ENCODE results near the gene MYG1. TPM values are rescaled to one million over a fixed set of nuclear protein-coding genes. Genes with fewer than 3 reads are reported as not detected.

The MYG1 gene
- total RNA-seq, 4 donors from 2014 or later, result 38.2 to 54.6 (median 46.3) TPM

- DNase-seq (ENCODE audit: low spot score in 2 of 2), result no peak
- H3K4me3 ChIP-seq, result no peak overlapping the region
- WGBS, result 38% methylated on average over 2 of the region's 11 CpGs
- H3K27ac ChIP-seq, result no peak overlapping the region
- TF ChIP-seq POLR2AphosphoS5 (IDR thresholded peaks at IDR 0.05) (no peak), CTCF (IDR thresholded peaks at IDR 0.05) (peak; percentile 48 to 63)
- H3K9me3 ChIP-seq, result no peaks in the 10 kb centered on the region
- peaks cover 6% of the 10 kb centered on the region for H3K36me3 ChIP-seq
- H3K4me1 ChIP-seq, result peaks cover 4% of the 10 kb centered on the region
- no peaks in the 10 kb centered on the region for H3K27me3 ChIP-seq
Measured at GRCh38 chr12:53287741-53288216, 11.7 kb upstream of the MYG1 start.

- 73% methylated on average over 6 of the region's 6 CpGs for WGBS
- Histone ChIP-seq H3K4me1 (peaks cover 4% of the 10 kb centered on the region), H3K9me3 (no peaks in the 10 kb centered on the region), H3K27ac (no peak overlapping the region), H3K36me3 (peaks cover 4% of the 10 kb centered on the region), H3K4me3 (no peak overlapping the region), H3K27me3 (no peaks in the 10 kb centered on the region)
- no peak for TF ChIP-seq POLR2AphosphoS5 (IDR thresholded peaks at IDR 0.05)
- TF ChIP-seq EP300 (IDR thresholded peaks at IDR 0.05), result no peak
- TF ChIP-seq POLR2A (IDR thresholded peaks at IDR 0.05), result no peak
- no peak for TF ChIP-seq CTCF (IDR thresholded peaks at IDR 0.05)
- DNase-seq (ENCODE audit: low spot score in 2 of 2), result no peak
Measured at GRCh38 chr12:53288322-53288721, 11.2 kb upstream of the MYG1 start.

- no peak for DNase-seq (ENCODE audit: low spot score in 2 of 2)
- Histone ChIP-seq H3K4me1 (peaks cover 9% of the 10 kb centered on the region), H3K36me3 (no peaks in the 10 kb centered on the region)
Measured at GRCh38 chr12:53289891-53290290, 9.6 kb upstream of the MYG1 start.

GRCh38 chr12:53290661-53291060 is 8.8 kb upstream of the MYG1 start:
- no peak for DNase-seq (ENCODE audit: low spot score in 2 of 2)
- Histone ChIP-seq H3K4me3 (no peak overlapping the region), H3K36me3 (no peaks in the 10 kb centered on the region), H3K27ac (no peak overlapping the region), H3K9me3 (no peaks in the 10 kb centered on the region), H3K27me3 (no peaks in the 10 kb centered on the region), H3K4me1 (peaks cover 12% of the 10 kb centered on the region)
- TF ChIP-seq CTCF (IDR thresholded peaks at IDR 0.05) (no peak), POLR2A (IDR thresholded peaks at IDR 0.05) (no peak), EP300 (IDR thresholded peaks at IDR 0.05) (no peak), POLR2AphosphoS5 (IDR thresholded peaks at IDR 0.05) (no peak)
- WGBS, result 86% methylated on average over 5 of the region's 9 CpGs

More at GRCh38 chr12:53289891-53290290, 9.6 kb upstream of the MYG1 start:
- Histone ChIP-seq H3K27me3 (no peaks in the 10 kb centered on the region), H3K9me3 (no peaks in the 10 kb centered on the region), H3K27ac (no peak overlapping the region), H3K4me3 (no peak overlapping the region)
- no peak for TF ChIP-seq EP300 (IDR thresholded peaks at IDR 0.05)
- TF ChIP-seq CTCF (IDR thresholded peaks at IDR 0.05), result no peak
- TF ChIP-seq POLR2AphosphoS5 (IDR thresholded peaks at IDR 0.05), result no peak
- TF ChIP-seq POLR2A (IDR thresholded peaks at IDR 0.05), result no peak
- 92% methylated on average over 2 of the region's 4 CpGs for WGBS

- DNase-seq (ENCODE audit: low spot score in 2 of 2), result no peak
- Histone ChIP-seq H3K27ac (no peak overlapping the region), H3K9me3 (no peaks in the 10 kb centered on the region), H3K27me3 (no peaks in the 10 kb centered on the region), H3K36me3 (no peaks in the 10 kb centered on the region), H3K4me3 (no peak overlapping the region), H3K4me1 (peaks cover 29% of the 10 kb centered on the region)
- TF ChIP-seq POLR2A (IDR thresholded peaks at IDR 0.05) (no peak), CTCF (IDR thresholded peaks at IDR 0.05) (no peak), EP300 (IDR thresholded peaks at IDR 0.05) (no peak), POLR2AphosphoS5 (IDR thresholded peaks at IDR 0.05) (no peak)
Measured at GRCh38 chr12:53292426-53292825, 7.1 kb upstream of the MYG1 start.

Measured in suprapubic skin (tissue), 4 donors.